GM18867 (cell line): ENCODE measurements around the gene TIMP3.

ENCODE experiments used
- ATAC-seq: cut with Tn5 transposase; IDR thresholded peaks from one replicate; pipeline ENCODE4 v1.9.1; 2021; ENCODE audit warnings: mild to moderate bottlenecking, moderate library complexity; ENCODE audit not compliant: unreplicated experiment

Gene TIMP3

DNA sequence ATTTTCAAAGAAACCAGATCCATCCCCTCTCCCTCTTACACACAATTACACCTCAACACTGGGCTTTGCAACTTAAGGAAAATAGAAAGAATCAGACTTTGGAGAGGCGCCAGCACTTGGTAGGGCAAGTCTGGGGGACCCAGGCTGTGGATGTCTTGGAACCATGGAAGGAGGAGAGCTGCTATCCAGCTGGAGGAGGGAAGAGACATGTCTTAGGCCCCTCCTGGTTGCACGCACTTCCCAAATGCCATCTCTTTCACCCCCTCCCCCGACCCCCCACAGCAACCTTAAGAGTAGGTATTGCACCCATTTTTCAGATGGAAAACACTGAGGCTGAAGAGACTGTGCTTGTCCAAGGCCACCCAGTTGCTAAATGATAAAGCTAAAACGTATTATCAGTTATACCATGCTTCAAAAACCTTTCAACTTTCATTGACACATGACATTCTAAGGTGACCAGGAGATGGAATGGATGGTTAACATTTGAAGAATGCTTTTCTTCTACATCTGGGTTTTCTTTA, 3.9 kb downstream of the TIMP3 start:
- no peak for ATAC-seq

DNA sequence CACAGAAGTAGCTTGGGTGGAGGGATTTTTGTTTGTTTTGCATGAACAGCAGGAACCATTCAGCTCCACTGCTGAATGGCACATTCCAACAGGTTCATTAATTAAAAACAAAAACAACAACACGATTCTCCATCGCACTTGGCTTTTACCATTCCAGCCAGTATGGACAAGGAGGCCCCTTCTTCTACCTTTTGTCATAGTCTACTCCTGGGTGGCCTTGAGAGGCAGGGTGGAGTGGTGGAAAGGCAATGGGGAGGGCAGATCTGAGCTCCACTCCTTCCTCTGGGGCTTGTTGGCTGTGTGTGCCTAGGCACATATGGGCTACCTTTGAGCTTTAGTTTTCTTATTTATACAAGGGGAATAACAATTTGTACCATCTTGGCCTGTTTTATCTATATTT, 4.8 kb downstream of the TIMP3 start:
- no peak for ATAC-seq

DNA sequence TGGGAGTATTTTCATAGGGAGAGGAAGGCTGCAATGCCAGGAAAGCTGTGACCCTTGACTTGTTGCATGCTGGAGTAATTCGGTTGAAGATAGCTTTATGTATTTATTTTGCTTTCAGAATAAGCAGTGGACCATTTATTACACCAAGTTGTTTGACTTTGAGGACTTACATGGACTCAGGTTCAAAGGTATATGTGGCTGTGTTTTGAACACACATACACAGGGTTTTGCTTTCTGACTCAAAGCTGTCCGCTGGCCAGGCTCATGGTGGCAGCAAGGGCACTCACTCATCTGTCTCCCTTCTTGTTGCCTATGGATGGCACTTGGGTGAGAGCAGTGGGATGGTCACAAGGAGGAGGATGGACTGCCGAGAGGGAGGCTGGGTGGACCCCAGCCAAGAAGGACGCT, 6.5 kb downstream of the TIMP3 start:
- no peak for ATAC-seq

DNA sequence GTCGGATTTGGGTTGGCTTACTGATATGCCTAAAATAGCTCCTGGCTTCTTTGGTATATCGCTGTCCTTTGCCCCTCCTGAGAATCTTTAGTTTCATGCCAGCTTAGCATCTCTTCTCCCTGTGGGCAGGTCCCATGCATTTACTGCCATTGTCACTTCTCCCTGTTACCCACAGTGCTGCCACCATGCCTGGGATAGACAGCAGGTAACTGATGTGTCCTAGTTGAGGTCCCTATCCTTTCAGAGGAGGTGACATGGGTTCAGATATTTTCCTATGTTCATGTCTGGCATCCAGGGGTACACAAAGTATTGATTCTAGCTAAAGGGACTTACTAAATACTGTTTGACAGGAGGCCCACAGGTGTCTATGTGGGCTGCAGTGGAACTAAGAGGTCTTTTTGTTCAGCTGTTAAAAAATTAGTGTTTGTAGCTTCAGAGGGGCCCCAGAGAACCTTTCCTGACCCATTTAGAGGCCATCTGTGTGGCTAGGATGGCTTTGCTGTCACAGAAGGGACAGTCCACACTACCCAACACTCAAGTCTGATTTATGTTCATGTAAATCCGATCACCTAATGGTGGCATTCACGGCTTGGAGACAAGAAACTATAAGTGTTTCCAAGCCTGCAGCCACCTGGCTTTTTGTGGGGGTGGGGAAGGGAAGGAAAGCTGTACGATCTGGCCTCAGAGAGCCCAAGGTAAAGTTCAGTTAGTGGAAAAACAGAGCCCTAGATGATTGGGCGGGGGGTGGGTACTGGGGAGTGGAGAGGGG, 8.5 kb downstream of the TIMP3 start:
- ATAC-seq = no peak

DNA sequence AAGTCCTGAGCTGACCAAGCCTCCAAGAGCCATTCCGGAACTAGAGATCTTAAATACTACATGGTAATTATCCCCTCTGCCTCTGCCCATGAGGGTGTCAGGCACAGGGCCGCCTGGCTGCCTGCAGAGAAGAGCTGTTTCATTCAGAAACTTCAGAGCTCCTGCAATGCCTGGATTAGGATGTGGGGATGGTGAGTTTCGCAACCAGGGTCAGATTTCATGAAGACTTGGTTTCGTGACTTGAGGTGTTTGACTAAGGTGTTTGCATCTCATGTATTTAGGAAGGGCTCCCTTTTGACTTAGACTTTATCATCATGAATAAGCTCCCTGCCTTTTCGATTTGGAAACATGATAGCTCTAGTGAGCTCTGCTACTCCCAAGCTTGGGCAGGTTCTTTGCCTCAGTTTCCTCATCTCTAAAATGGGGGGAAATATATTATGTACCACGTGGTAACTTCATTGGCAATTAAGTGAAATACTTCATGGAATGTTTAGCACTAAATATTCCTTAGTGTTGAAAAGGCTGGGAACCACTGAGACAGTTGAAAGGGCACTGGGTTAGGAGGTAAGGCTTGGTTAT, 9.1 kb downstream of the TIMP3 start:
- ATAC-seq = no peak

DNA sequence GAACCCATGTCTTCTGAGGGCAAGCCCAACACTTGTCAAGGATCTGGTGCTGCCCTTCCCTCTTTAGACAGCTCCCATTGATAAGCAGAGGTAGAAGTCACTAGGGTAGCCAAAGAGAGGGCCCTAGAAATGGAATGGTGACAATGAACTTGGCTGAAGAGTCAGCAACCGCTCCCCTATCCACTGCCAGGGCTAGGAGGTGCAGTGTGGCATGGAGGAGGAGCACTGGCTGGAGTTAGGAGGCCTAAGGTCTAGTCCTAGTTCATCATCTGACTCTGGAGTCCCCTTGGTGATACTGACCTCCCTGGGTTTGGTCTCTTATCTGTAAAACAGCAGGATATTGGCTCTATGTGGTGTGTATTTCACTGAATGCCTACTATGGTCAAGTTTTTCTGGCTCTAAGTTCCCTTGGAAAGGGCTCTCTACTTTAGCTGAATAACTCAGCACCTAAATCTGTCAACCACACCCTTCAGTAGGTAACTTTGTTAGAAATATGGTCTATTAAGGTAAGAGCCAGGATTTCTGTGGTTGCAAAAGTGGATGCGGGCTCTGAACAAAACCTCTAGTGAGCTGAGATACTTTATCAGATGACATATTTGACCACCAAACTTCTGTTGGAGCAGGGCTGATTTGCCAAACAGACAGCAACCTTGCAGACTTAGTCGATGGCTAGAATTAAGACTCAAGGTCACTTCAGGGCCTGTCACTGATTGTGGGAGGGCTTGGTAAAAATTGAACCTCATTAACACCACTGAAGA, 10.5 kb downstream of the TIMP3 start:
- ATAC-seq = no peak

DNA sequence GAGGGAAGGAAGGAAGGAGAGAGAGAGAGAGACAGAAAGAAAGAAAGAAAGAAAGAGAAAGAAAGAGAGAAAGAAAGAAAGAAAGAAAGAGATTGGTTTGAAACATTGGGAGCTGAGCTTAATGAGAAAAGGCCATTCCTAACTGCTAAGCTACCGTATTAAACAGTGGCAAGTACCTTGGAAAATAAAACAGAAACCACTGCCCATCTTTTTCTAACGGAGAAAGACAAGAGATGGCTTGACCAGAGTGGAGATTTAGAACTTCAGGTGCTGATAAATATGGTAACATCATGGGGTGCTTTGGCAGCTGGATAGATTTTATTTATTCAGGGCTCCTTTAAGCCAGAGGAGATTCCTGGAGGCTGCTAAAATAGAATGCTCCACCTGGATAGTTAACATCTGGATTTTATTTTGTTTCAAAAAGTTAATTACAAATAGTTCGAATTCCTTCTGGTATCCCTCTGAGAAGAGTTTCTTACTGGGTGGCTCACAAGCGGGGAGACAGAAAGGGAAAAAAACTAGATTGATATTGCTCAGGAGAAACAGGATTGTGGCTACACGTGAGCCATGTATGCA, 12.9 kb downstream of the TIMP3 start:
- ATAC-seq = no peak

DNA sequence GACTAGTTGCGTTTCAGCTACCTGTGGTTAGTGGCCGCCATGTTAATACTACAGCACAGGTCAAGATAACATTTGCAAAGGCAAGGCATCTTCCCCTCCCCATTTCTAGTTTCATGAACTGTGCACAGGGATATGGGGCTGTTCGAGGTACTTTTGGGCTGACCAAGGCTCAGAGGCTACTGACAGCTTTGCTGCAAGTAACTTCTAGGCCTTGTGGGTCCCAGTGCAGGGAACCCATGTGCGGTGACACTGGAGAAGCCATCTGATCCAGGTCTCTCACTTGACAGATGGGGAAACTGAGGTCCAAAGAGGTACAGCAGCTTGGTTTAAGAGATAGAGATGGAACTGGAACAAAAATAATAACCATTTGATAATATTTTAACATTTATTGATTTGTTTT, 13.6 kb downstream of the TIMP3 start:
- ATAC-seq = no peak

DNA sequence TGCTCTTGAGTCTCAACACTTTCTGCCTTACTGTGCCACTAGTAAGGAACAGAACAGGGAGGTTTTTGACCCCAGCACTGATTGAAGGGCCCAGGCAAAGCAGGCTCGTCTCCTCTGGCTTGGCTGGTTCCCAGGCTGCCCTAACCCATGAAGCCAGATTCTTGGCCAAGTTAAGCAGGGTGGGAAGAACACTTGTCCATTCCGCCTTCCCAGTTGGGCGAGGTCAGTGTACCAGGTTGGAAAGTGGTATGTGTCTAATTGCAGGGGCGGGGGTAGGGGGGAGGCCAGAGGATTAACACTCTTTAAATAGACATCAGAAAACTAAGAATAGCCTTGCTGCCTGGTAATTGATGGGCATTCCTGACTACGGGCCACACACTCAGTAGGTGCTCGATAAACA, 14.4 kb downstream of the TIMP3 start:
- ATAC-seq = no peak

DNA sequence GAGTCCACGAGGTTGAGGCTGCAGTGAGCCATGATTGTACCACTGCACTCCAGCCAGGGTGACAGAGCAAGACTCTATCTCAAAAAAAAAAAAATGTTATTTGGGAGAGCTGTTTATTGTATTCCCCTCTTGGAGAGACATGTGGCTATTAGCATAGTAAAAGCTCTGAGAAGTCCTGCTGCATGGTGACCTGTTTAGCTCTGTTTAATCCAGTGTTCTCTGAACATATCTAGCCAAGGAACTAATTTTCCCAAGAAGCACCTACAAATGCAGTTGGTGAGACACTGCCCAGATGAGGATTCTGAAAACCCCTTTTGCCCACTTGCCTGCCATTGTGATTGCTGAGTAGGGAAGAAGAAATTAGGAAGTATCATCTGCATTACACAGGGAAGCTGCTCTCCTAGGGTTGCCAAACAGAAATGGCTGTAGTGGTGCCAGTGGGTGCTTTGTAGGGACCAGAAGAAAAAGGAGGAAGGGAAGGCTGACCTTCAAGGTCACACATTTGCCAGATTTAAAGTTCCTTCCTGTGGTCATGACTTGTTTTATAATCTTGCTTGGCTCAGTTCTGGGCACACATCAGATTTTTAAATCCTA, 15.7 kb downstream of the TIMP3 start:
- ATAC-seq = no peak

DNA sequence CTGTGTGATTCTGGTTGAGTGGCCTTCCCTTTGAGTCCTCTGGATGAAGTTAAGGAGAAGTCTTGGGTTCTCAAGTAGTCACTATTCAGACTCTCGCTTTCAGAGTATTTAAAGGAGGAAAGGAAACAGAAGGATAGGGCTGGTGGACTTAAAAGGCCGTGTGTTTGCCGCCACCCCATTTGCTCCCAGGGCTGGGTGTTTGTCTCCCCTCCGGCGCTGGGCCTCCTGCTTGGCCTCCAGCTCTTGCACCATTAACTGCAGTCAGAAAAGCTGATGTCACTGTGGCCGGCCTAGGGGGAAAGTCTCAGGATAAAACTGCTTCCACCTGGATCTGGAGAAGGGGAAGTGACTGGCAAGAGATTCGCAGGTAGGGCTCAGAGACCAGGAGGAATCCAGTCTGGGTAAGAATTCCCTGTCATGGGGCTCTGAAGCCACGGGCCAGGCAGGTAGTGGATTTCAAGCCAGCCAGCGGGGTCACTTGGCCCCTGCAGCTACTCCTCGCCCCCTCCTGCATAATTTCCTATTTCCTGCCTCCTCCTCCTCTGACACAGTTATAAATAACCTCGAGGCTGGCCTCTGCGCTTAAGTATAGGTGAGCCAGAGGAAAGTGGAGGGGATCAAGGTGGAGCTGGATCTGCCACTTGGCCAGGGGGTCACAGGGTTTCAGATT, 17.1 kb downstream of the TIMP3 start:
- ATAC-seq = no peak

DNA sequence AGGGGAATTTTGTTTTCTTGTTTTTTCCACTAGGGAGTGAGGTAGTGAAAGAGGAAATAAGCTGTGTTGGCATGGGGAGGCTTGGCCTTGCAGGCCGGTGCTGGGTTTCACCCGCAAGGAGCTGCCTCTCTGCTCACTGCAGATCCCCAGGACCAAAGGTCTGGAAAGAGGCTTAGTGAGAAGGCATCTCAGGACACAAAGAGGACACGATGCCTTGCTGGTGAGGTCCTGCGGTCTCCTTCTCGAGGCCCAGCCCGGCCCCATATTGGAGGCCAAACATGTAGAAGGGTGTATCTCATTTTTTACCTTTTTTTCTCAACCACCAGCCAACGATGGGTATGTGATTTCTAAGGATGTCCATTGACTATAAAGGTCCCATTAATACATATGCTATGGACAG, 17.6 kb downstream of the TIMP3 start:
- ATAC-seq = no peak

DNA sequence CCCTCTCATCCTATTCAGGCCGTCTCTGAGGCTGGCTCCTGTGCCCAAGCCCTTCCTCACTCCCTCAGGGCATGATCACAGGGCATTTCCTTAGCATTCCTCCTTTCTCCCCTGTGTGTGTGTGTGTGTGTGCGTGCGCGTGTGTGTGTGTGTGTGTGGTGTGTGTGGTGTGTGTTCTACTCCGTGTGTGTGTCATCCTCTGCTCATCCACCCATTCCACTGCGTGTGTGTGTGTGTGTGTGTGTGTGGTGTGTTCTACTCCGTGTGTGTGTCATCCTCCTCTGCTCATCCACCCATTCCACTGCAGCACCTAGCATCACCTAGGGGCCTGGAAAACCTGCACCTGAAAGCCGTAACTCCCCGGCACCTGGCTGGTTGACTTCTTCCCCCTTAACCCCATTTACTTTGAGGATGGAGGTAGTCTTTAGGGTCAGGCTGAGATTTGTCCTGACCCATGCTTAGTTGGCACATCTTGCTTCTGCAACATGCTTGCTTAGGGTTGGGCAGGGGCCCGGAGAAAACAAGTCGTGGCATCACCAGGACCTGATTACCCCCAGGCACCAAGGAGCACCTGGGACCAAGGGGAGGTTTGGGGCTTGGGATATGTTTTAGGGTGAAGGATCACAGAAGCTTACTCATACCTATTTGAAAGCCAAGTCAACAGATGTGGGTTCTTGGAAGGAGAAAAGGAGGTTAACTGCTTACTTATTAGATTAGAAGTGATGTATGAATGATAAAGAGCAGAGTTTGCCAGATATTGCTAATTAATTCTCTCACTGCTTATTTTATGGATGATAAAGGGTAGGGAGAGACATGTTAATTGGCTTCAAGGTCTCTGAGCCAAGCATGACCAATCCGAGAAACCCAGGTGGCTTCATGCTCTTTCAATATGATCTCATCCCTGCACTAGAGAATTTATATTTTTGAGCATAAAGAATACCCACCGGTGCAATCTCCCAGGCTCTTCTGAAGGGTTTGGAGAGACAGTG, 18.9 kb downstream of the TIMP3 start:
- no peak for ATAC-seq

DNA sequence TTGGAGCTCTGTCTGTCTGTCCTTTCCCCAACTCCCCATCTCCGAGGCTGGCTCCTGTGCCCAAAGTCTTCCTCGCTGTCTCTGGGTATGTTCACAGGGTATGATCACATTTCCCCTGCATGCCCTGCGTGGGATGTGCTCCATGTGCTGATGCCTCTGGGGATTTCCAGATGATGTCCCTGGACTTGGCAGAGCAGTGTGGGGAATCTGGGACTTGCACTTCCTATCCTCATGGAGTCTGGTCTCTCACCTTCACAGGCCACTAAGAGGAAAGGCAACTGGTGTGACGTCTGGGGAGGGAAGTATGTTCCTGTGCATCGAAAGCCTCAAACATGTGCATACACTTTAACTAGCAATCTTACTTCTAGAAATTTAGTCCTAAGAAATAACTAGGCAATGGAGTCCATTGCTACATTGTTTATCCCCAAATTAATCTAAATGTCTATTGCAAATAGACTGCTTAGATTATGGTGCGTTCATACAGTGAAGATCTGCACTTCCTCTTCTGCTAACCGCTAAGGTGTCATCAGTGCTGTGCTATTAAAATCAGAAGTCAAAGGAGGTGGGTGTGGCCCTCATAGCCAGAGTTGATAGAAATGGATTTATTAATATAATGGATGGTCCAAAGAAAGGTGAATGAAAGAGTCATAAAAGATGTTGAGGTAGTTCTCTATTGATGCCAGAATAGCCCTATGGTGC, 20.8 kb downstream of the TIMP3 start:
- ATAC-seq = no peak

DNA sequence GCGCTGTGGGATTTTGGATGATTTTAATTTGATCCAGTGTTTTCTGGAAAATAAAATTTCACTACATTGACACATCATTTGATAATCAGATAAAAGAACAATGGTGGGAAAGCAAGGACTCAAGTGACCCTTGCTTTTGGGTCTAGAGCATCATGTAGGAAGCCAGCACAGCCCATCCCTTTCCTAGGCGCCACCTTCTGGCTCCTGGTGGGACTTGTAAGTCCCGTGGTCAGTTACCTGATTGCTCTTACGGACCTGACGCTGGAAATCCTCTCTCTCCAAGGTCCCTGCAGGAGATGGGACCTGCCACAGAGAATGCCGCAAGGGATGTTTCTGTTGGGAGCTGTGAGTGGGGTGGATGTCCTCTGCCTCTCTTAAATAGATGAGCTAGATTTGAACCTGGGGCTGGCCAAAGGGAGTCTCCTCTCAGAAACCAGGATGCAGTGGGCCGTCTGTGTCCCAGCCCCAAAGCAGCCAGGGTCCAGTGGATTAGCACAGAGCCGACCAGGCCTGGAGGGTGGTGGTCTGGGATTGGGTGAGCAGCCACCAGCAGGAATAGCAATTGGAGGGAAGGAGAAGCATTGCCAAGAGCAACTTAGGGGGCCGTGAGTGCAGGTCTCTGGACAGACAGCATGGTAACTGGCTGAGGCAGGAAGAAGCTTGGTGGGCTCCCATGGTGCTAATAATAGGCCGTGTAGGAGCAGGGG, 21.7 kb downstream of the TIMP3 start:
- ATAC-seq = no peak

DNA sequence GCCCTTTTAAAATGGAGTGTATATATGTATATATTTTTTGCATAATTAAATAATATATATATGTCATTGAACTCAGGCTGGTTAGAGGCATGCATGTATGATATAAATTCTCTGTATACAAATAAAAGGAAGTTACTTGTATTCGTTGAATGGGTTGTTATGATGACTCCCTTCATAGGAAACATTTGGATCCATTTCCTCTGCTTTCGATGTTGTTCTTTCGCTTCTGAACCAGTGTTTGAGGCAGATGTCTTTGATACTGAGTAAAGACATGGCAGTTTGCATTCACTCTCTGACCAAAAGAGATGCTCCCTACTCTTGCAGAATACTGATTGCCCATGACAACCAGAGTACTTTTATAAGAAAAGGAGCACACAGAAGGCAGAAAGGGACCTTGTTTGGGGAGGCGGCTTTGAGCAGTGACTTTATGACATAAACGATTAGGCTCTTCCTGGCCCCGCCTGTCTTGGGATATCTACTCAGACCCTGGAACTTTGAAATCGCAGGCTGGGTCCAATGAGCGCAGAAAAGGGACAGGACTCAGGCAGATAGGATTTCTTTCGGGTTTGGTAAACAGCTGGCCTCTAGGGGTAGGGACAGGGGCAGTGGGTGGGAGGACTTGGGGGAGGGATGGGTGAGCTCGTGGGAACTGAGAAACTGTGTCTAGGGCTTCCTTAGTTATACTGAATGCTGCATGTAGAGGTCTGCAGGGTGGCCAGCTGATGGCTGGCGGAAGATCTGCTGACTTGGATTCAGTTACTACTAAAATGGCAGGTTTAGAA, 23.2 kb downstream of the TIMP3 start:
- no peak for ATAC-seq

DNA sequence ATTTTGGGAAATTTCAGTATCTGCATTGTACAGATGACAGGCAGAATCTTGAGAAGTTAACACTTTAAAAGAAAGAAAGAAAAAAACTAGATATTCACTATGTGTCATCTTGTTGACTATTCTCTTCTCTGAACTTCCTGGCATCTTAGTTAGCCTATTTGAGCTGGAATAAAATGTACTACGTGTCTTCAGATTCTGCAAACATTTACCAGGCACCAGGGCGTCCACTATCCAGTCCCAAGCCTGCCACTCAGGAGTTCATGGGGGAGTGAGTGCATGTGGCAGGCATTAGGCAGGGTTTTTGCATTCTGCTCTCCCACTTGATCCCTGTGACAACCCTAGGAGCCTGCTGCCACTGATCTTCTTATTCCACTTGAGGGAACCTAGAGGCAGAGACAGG, 25.0 kb downstream of the TIMP3 start:
- no peak for ATAC-seq
